GM12873 (cell line): ENCODE results near the gene PLCD3.

Experiments used
- TF ChIP-seq, protein P1 (sequence below): IDR thresholded peaks from 2 replicates; pipeline ENCODE4 v1.5.1; 2012; ENCODE audit warnings: low read depth, mild to moderate bottlenecking, moderate library complexity, low read length, control low read depth; ENCODE audit not compliant: insufficient read depth; ENCODE audit errors: missing control alignments

PLCD3 gene

GRCh38 chr17:45061606-45062205 lies 70.6 kb downstream of the PLCD3 start:
- TF ChIP-seq, protein P1, sequence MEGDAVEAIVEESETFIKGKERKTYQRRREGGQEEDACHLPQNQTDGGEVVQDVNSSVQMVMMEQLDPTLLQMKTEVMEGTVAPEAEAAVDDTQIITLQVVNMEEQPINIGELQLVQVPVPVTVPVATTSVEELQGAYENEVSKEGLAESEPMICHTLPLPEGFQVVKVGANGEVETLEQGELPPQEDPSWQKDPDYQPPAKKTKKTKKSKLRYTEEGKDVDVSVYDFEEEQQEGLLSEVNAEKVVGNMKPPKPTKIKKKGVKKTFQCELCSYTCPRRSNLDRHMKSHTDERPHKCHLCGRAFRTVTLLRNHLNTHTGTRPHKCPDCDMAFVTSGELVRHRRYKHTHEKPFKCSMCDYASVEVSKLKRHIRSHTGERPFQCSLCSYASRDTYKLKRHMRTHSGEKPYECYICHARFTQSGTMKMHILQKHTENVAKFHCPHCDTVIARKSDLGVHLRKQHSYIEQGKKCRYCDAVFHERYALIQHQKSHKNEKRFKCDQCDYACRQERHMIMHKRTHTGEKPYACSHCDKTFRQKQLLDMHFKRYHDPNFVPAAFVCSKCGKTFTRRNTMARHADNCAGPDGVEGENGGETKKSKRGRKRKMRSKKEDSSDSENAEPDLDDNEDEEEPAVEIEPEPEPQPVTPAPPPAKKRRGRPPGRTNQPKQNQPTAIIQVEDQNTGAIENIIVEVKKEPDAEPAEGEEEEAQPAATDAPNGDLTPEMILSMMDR = no peak

- TF ChIP-seq, protein P1 = no peak
Observed at GRCh38 chr17:45060797-45061605, 71.3 kb downstream of the PLCD3 start, which contains the start of gene NMT1. NMT1 (plus strand) TSS chr17:45061317; CDS start chr17:45061330, 13 bp downstream.

DNA sequence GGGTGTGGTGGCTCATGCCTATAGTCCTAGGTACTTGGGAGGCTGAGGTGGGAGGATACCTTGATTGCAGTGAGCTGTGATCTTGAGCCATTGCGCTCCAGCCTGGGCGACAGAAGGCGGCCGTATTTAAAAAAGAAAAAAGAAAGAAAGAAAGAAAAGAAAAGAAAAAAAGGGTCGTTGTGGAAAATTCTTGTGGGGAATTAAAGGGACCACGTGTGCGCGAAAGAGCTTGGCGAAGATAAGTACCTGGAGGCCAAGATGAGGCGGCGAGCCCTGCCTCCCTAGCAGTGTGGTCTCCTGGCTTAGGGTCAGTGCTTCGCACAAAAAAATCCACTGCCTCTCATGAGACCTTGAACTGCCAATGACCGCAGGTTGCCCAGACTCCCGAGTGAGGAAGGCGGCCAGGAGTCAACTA lies 71.9 kb downstream of the PLCD3 start:
- TF ChIP-seq, protein P1 = no peak
